Nephron progenitor cell (in vitro differentiated cells): ENCODE results near the gene FGGY.

Source experiments
- DNase-seq: peaks from one replicate; pipeline ENCODE4 v3.0.0; 2021
- H3K27ac Mint-ChIP-seq: 2 replicates; pipeline ENCODE4 v1.8.0; 2021; ENCODE audit warnings: mild to moderate bottlenecking, moderate library complexity, mixed read lengths
- H3K27me3 Mint-ChIP-seq: 2 replicates; pipeline ENCODE4 v1.8.0; 2021; ENCODE audit warnings: mild to moderate bottlenecking, low read depth, mixed read lengths; ENCODE audit not compliant: poor library complexity
- H3K36me3 Mint-ChIP-seq: 2 replicates; pipeline ENCODE4 v1.8.0; 2021; ENCODE audit warnings: low read depth, mixed read lengths
- H3K4me1 Mint-ChIP-seq: 2 replicates; pipeline ENCODE4 v1.8.0; 2021; ENCODE audit warnings: mixed read lengths
- H3K4me3 Mint-ChIP-seq: 2 replicates; pipeline ENCODE4 v1.8.0; 2021; ENCODE audit warnings: mild to moderate bottlenecking, moderate library complexity, mixed read lengths
- H3K9me3 Mint-ChIP-seq: 2 replicates; pipeline ENCODE4 v1.8.0; 2021; ENCODE audit warnings: mild to moderate bottlenecking, moderate library complexity, mixed read lengths
- TF ChIP-seq, protein P1 (sequence below): fragments of 200-600 bp; sonication (generic); IDR thresholded peaks from 2 replicates; pipeline ENCODE4 v1.5.0; 2021; ENCODE audit warnings: antibody characterized with exemption

Gene FGGY

DNA sequence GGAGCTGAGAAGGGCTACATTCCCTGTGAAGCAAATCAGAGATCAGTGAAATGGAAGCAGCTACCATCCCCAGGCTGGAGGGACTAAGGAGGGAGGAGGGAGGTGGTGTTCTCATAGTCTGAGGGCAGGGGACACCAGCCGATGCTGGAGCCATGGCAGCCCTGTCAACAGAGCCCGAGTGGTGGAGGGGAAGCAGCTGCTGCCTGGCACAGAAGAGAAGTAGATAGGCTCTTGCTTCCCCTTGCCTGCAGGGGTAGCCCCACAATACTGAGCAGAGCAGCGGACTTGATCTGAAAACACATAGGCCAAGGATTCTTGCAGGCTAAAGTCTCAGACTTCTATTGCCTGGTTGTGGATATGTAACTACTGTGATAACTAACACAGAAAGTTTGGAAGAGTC is 255.1 kb downstream of the FGGY start:
- H3K27me3 Mint-ChIP-seq, result no peaks in the 10 kb centered on the region
- no peak overlapping the region for H3K4me3 Mint-ChIP-seq
- peaks cover 20% of the 10 kb centered on the region for H3K36me3 Mint-ChIP-seq
- no peak for DNase-seq
- TF ChIP-seq, protein P1, sequence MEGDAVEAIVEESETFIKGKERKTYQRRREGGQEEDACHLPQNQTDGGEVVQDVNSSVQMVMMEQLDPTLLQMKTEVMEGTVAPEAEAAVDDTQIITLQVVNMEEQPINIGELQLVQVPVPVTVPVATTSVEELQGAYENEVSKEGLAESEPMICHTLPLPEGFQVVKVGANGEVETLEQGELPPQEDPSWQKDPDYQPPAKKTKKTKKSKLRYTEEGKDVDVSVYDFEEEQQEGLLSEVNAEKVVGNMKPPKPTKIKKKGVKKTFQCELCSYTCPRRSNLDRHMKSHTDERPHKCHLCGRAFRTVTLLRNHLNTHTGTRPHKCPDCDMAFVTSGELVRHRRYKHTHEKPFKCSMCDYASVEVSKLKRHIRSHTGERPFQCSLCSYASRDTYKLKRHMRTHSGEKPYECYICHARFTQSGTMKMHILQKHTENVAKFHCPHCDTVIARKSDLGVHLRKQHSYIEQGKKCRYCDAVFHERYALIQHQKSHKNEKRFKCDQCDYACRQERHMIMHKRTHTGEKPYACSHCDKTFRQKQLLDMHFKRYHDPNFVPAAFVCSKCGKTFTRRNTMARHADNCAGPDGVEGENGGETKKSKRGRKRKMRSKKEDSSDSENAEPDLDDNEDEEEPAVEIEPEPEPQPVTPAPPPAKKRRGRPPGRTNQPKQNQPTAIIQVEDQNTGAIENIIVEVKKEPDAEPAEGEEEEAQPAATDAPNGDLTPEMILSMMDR, result no peak
- H3K4me1 Mint-ChIP-seq, result peaks cover 62% of the 10 kb centered on the region
- peaks cover 13% of the 10 kb centered on the region for H3K9me3 Mint-ChIP-seq
- peak overlapping the region; percentile 74 for H3K27ac Mint-ChIP-seq

DNA sequence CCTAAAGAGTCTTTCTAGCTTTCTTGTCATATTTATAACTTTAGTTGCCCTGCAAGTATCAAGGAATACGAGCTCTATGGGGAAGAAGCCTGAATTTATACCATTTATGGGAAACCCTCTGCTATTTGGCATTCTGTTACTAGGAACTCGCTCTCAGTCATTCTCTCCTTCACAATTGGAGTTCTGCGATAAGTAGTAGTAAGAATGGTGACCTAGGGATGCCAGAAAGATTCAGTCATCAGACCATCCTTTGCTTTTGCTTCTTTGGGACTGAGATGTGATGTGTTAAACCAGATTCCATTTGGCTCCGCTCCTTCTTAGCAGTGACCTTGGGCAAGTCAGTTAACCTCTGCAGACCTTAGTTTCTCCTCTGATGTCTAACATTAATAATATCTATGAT is 256.5 kb downstream of the FGGY start:
- Mint-ChIP-seq H3K4me1 (peaks cover 64% of the 10 kb centered on the region), H3K36me3 (peaks cover 34% of the 10 kb centered on the region), H3K9me3 (peaks cover 27% of the 10 kb centered on the region), H3K27me3 (no peaks in the 10 kb centered on the region), H3K27ac (no peak overlapping the region), H3K4me3 (no peak overlapping the region)
- DNase-seq, result no peak
- TF ChIP-seq, protein P1, result no peak

DNA sequence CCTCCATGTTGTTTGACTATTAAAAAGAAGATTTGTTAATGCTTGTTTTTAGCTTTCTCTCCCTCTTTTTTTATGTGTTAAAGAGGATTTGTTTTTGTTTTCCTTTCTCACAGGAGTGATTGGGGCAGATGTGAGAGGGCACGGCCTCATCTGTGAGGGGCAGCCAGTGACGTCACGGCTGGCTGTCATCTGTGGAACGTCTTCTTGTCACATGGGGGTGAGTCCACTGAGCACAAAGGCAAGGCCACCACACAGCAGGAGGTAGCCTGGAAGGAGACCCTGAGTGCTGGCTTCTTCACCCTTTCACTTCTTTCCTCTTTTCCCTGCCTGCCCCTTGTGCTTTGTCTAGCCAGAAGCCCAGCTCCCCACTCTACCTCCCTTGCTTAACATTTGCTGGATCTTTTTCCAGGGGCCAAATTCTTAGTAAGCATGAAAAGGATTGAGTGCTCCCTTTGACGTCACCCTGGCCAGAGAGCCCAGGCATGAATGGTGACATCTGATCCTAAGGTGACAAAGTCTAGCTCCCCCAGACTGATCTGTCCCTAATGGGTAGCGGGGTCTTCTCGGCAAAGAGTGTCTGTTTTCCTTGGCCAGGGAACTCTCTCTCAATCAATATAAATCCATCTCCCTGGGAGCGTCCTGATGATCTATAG is 257.2 kb downstream of the FGGY start:
- H3K4me3 Mint-ChIP-seq, result peak overlapping the region; percentile 19

DNA sequence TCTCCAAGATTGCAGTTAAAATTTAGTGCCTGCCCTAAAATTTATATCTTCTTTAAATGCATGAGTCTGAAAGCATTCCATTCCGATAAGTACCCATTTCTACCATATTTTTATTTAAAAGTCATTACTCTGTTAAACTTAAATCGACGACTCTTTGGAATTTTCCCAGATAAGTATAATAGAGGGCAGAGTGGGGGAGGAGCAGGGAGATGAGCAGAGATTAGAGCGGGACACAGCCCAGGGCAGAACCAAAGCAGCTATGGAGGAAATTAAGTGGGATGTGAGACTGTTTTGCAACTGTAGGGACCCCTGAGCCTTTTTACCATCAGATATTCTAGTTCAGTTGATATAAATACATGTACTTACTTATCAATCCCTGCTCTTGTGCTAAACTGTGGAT is 257.9 kb downstream of the FGGY start:
- Mint-ChIP-seq H3K27me3 (no peaks in the 10 kb centered on the region), H3K4me1 (peaks cover 64% of the 10 kb centered on the region), H3K27ac (peak overlapping the region; percentile 99), H3K4me3 (peak overlapping the region; percentile 2), H3K36me3 (peaks cover 45% of the 10 kb centered on the region), H3K9me3 (peaks cover 41% of the 10 kb centered on the region)
- no peak for DNase-seq
- TF ChIP-seq, protein P1, result no peak

More for the DNA sequence above, 257.2 kb downstream of the FGGY start:
- Mint-ChIP-seq H3K9me3 (peaks cover 34% of the 10 kb centered on the region), H3K27ac (peak overlapping the region; percentile 99), H3K27me3 (no peaks in the 10 kb centered on the region), H3K4me1 (peaks cover 64% of the 10 kb centered on the region), H3K36me3 (peaks cover 42% of the 10 kb centered on the region)
- DNase-seq, result peak; percentile 24
- TF ChIP-seq, protein P1, result no peak

DNA sequence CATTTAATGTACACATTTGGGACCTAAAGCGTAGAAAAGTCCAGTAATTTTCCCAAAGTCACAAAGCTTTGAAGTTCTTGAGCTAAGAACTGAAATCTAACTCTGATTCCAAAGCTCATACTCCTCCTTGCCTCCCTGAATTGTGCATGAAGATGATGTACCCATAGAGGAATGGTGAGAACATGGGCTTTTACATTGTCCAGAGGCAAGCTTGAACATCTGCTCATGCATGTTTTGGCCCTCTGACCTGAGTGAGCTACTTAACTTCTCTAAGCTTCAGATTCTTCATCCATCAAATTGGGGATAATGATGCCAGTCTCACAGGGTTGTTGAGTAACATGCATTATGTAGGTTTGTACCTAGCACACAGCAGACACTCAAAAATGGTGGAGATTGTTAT is 259.5 kb downstream of the FGGY start:
- Mint-ChIP-seq H3K9me3 (peaks cover 47% of the 10 kb centered on the region), H3K4me3 (no peak overlapping the region), H3K27ac (peak overlapping the region; percentile 79), H3K4me1 (peaks cover 68% of the 10 kb centered on the region), H3K36me3 (peaks cover 48% of the 10 kb centered on the region), H3K27me3 (no peaks in the 10 kb centered on the region)
- TF ChIP-seq, protein P1, result no peak
- DNase-seq, result no peak
